GM21737 (cell line): Measurements from ENCODE around the gene PRR23A.

Experiments used
- ATAC-seq: cut with Tn5 transposase; IDR thresholded peaks from one replicate; pipeline ENCODE4 v1.9.1; 2021; ENCODE audit warnings: mild to moderate bottlenecking, moderate library complexity; ENCODE audit not compliant: unreplicated experiment

PRR23A gene

GRCh38 chr3:138974462-138974861 is 31.6 kb downstream of the PRR23A start:
- ATAC-seq, result no peak

- ATAC-seq, result no peak
These were observed 33.1 kb downstream of the PRR23A start for GRCh38 chr3:138972941-138973340.

GRCh38 chr3:138971766-138972320 is 34.2 kb downstream of the PRR23A start:
- ATAC-seq, result no peak

GRCh38 chr3:138964923-138965322 is 41.1 kb downstream of the PRR23A start:
- no peak for ATAC-seq

- no peak for ATAC-seq
These were observed 41.8 kb downstream of the PRR23A start for GRCh38 chr3:138964264-138964663.

GRCh38 chr3:138962854-138963560 is 43.1 kb downstream of the PRR23A start:
- ATAC-seq, result no peak

GRCh38 chr3:138960417-138960852 is 45.6 kb downstream of the PRR23A start:
- ATAC-seq, result no peak
